Measurements from ENCODE around the gene CACNA2D2. TPM values are rescaled to one million over a fixed set of nuclear protein-coding genes. Genes with fewer than 3 reads are reported as not detected.
A peak's percentile ranks its signal among the peaks of the same experiment; 100 is the strongest.

CACNA2D2 gene
- total and polyA plus RNA-seq, 2 of the 13 experiments (the other 11 are each of a cell fraction or from before 2014, with no cell fraction given) = not detected

GRCh38 chr3:50350527-50351322, 152.7 kb downstream of the CACNA2D2 start, which contains the start of the genes CYB561D2 and NPRL2 (continued):
- TF ChIP-seq ZBTB8A (CRISPR knock-in tag; IDR thresholded peaks at IDR 0.05; ENCODE audit: borderline replicate concordance, low read depth) = 0 out of 2 replicates have a peak, but pooled peaks have one; percentile 43
- TF ChIP-seq ZNF503 (CRISPR knock-in tag; IDR thresholded peaks at IDR 0.05) = 0 out of 2 replicates have a peak, but pooled peaks have one; percentile 23
- TF ChIP-seq NR0B2 (CRISPR knock-in tag; IDR thresholded peaks at IDR 0.05) = peak; percentile 99
- no peak for TF ChIP-seq NCOR1 (IDR thresholded peaks at IDR 0.05; ENCODE audit: borderline replicate concordance, low read length)
- peak; percentile 91 for TF ChIP-seq ZNF430 (CRISPR knock-in tag; IDR thresholded peaks at IDR 0.05)
- 0 out of 2 replicates have a peak, but pooled peaks have one; percentile 86 for TF ChIP-seq TBP (CRISPR knock-in tag; IDR thresholded peaks at IDR 0.05)
- no peak for TF ChIP-seq SOX6 (IDR thresholded peaks at IDR 0.05)
- TF ChIP-seq SOX6 (CRISPR knock-in tag; IDR thresholded peaks at IDR 0.05) = peak; percentile 68
- TF ChIP-seq ZNF7 (CRISPR knock-in tag; IDR thresholded peaks at IDR 0.05) = no peak
- peak; percentile 88 for TF ChIP-seq ZFP36L1 (CRISPR knock-in tag; IDR thresholded peaks at IDR 0.05)
- TF ChIP-seq ZBTB20 (CRISPR knock-in tag; IDR thresholded peaks at IDR 0.05; ENCODE audit: borderline replicate concordance, low read depth) = peak; percentile 93; the same call in 1 of the 2 replicates
- 0 out of 2 replicates have a peak, but pooled peaks have one; percentile 13 for TF ChIP-seq STAT5B (CRISPR knock-in tag; IDR thresholded peaks at IDR 0.05)
- peak; percentile 83 for TF ChIP-seq TFAP4 (IDR thresholded peaks at IDR 0.05; ENCODE audit: borderline replicate concordance, low read depth)
- peak; percentile 79; the same call in 1 of the 2 replicates for TF ChIP-seq ZNF878 (CRISPR knock-in tag; IDR thresholded peaks at IDR 0.05)
- peak; percentile 97 for TF ChIP-seq AHR (CRISPR knock-in tag; IDR thresholded peaks at IDR 0.05)
- TF ChIP-seq ZNF790 (CRISPR knock-in tag; IDR thresholded peaks at IDR 0.05; ENCODE audit: borderline replicate concordance) = no peak
- TF ChIP-seq TAF1 (CRISPR knock-in tag; IDR thresholded peaks at IDR 0.05) = peak; percentile 84
- TF ChIP-seq, protein P1, sequence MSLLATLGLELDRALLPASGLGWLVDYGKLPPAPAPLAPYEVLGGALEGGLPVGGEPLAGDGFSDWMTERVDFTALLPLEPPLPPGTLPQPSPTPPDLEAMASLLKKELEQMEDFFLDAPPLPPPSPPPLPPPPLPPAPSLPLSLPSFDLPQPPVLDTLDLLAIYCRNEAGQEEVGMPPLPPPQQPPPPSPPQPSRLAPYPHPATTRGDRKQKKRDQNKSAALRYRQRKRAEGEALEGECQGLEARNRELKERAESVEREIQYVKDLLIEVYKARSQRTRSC (CRISPR knock-in tag; IDR thresholded peaks at IDR 0.05; ENCODE audit: low read depth) = peak; percentile 86; the same call in 1 of the 2 replicates
- TF ChIP-seq, protein P2, sequence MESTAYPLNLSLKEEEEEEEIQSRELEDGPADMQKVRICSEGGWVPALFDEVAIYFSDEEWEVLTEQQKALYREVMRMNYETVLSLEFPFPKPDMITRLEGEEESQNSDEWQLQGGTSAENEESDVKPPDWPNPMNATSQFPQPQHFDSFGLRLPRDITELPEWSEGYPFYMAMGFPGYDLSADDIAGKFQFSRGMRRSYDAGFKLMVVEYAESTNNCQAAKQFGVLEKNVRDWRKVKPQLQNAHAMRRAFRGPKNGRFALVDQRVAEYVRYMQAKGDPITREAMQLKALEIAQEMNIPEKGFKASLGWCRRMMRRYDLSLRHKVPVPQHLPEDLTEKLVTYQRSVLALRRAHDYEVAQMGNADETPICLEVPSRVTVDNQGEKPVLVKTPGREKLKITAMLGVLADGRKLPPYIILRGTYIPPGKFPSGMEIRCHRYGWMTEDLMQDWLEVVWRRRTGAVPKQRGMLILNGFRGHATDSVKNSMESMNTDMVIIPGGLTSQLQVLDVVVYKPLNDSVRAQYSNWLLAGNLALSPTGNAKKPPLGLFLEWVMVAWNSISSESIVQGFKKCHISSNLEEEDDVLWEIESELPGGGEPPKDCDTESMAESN (CRISPR knock-in tag; conservative IDR thresholded peaks at IDR 0.05) = peak; percentile 98
- TF ChIP-seq ZFAT (CRISPR knock-in tag; conservative IDR thresholded peaks at IDR 0.05) = peak; percentile 69; the same call in 1 of the 2 replicates
- 0 out of 2 replicates have a peak, but pooled peaks have one; percentile 72 for TF ChIP-seq ATF6 (CRISPR knock-in tag; conservative IDR thresholded peaks at IDR 0.05)

All from HepG2 (cell line).